SW 1271 (cell line): ENCODE measurements around the gene GRID1.

ENCODE experiments used
- DNase-seq, 2 experiments: peaks; one replicate each; lab custom pipeline; 2025; lab: John Stamatoyannopoulos, UW

GRID1 gene

DNA sequence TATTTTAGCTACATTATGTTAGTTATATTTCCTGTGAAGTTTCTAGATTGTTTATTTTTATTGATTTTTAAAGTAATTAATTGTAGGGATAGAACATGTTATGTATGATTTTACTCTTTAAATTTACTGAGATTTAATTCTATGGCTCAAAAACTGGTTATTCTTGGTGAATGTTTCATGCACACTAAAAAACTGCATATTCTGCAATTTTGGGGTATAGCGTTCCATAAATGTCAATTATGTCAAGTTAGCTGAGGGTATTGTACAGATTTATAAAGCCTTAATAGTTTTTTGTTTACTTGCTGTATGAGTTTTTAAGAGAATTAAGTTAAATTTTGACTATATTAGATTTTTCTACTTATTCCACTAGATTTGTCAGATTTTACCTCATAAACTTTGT lies 669.7 kb downstream of the GRID1 start:
- DNase-seq = no peak

GRCh38 chr10:85682621-85683020 lies 684.0 kb downstream of the GRID1 start:
- no peak for DNase-seq

GRCh38 chr10:85679710-85680109 lies 686.9 kb downstream of the GRID1 start:
- DNase-seq = no peak

DNA sequence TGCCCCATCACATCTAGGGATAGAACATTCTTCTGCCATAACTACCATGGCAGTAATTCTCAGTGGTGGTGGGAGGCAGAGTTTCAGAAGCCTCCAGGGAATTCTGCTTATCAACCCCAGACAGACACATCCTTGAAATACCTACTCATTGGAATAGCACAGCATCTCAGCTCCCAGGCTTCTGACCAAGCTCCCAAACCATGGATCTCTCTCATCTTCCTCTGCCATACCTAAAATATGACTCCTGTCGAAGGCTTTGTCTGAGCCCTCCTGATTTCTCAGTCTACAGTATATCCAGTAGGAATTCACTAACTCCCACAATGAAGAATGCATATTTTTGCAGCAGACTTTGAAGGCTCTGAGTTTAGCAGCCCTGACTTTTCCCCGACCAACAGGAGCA lies 687.5 kb downstream of the GRID1 start:
- no peak for DNase-seq

- DNase-seq = no peak
These were observed 691.7 kb downstream of the GRID1 start for GRCh38 chr10:85674851-85675250.

DNA sequence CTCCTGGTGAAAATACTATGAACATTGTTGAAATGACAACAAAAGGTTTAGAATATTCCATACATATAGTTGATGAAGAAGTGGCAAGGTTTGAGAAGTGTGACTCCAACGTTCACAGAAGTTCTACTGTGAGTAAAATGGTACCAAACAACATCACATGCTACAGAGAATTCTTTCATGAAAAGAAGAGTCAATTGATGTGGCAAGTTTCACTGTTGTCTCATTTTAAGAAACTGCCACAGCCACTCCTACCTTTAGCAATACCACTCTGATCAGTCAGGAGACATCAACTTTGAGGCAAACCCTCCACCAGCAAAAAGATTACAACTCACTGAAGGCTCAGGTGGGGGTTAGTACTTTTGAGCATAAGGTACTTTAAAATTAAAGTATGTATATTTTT lies 693.3 kb downstream of the GRID1 start:
- no peak for DNase-seq

- no peak for DNase-seq
These were observed 695.1 kb downstream of the GRID1 start for GRCh38 chr10:85671530-85671929.

DNA sequence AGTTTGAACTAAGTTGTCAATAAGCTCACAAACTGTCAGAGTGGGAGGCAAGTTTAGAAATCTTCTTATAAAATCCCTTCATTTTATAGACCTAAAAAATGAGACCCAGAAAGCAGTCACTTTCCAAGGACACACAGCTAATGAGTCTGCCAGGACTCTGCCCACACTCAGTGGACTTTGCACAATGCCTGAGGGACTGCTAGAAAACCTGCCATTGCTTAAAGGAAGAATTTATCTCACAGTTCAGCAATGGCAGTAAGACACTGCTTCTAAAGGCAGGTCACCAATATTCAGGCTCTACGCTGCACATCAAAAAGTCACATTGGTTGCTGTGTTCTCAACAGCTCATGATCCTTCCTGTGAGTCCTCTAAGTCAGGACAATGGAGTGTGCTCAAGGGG lies 698.1 kb downstream of the GRID1 start:
- DNase-seq = no peak

DNA sequence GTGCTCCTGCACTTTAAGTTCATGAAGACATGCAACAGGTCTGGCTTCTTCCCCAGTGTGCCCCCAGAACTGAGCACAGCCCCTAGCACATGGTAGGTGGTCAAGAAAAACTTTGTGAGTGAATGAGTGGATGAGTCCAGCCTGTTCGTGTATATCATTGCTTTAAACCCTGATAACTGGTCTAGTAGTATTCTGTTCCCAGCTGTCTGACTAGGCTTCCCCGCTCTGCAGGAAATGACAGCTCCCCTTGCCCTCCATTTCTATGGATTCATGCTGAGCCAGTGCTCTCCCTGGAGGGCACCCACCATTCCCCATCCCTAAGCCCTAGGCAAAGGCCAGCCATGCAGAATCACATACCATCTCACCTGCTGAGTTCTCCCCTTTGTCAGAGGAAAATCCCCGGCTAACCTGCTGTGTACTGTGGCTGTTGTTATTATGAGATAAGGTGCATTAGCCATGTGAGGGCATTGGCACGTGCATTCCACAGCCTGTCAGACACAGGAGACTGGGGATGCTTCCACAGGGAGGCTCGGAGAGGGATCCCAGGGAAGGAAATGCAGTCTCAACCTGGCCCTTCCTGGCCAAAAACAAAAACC lies 698.9 kb downstream of the GRID1 start:
- DNase-seq = no peak

- no peak for DNase-seq
These were observed 699.6 kb downstream of the GRID1 start for GRCh38 chr10:85666987-85667386.

- DNase-seq = no peak
These were observed 700.5 kb downstream of the GRID1 start for GRCh38 chr10:85666102-85666501.

GRCh38 chr10:85665681-85666080 lies 700.9 kb downstream of the GRID1 start:
- no peak for DNase-seq

DNA sequence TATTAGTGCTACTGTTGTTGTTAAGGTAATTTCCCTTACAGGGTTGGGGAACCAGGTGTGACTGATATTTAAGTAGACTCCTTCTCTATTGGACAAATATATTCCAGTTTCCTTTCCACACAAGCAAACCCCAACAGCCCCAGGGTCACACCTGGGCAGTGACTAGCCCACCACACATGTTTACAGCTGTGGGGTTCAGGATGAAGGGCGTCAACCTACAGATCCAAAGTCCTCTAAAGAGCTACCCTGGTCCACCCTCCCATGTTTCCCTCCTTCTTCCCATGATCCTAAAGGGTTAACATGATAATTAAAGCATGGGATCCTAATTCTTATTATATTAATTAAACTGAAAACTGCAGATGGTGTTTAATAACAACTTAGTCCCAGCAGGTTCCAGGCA lies 701.5 kb downstream of the GRID1 start:
- DNase-seq = no peak

DNA sequence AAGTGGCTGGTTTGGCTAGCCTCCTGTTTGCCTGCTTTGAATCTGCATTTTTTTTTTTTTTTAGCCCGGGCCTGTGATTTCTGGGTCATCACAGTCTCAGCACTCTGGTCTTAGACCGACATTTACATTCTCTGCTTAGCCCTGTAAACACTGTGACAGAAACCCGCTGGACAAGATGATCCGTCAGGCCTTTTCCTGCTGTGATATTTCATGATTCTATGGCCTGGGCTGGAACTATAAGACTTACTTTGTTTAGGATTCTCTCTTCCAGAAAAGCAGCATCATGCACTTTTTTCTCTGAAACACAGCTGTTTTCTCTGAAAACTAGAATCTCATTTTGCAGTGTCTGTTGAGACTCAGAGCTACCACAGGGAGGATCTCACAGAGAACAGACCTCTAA lies 705.5 kb downstream of the GRID1 start:
- DNase-seq = no peak

DNA sequence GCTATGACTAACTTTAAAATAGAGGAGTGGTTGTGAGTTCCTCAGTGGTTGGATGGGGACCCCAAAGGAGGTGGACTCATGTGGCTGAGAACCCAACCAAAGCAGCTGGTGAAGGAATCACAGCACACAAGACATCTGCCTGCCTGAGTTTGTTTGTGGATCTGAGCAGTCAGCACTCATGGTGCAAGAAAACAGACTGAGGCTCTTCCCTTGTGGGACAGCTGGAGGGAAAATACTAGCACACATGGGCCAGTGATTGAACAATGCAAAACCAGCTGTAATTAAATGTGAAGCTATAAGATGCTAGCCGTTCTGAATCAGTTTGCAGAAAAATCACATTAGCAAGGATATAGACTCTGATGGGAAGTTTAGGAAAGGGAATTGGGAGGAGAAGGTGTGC lies 707.3 kb downstream of the GRID1 start:
- DNase-seq = no peak

DNA sequence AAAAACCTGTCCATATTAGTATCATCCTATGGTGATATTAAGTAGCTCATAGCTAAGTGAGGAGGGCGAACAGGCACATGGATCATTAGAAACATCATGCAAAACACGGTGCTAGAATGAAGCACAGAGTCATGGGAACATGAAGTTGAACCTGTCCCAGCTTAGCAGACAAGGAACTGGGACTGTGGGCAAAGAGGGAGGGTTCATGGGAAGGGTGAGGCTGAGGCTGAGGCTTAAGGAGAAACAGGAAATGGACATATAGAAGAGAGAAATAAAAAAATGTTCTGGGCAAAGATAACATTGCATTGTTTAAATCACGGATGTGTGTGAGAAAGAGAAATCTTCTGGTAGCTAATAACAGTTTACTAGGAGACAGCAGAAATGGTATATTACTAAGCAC lies 708.1 kb downstream of the GRID1 start:
- no peak for DNase-seq

- no peak for DNase-seq
These were observed 709.0 kb downstream of the GRID1 start for GRCh38 chr10:85657476-85658113.

DNA sequence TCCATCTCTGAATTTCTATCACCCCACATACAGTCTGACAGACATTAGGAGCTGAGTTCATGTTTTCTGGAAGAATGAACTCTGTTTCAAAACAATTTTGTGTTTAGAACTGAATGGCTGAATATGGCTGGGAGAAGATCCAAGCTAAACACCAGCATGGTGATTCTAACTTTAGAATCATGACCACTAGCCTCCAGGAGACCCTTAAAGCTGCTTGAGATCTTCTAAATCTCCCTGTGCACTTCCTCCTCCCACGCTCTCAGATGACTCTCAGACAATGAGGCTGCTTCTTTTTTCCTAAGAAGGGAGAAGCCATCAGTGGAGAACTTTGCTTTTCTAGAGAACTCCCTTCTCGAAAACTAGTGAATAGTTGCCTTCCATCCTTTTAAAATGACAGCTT lies 711.2 kb downstream of the GRID1 start:
- DNase-seq = no peak

- DNase-seq = no peak
These were observed 715.1 kb downstream of the GRID1 start for GRCh38 chr10:85651497-85651882.

GRCh38 chr10:85650791-85651496 lies 715.7 kb downstream of the GRID1 start:
- no peak for DNase-seq

- no peak for DNase-seq
These were observed 717.1 kb downstream of the GRID1 start for GRCh38 chr10:85649461-85649860.

DNA sequence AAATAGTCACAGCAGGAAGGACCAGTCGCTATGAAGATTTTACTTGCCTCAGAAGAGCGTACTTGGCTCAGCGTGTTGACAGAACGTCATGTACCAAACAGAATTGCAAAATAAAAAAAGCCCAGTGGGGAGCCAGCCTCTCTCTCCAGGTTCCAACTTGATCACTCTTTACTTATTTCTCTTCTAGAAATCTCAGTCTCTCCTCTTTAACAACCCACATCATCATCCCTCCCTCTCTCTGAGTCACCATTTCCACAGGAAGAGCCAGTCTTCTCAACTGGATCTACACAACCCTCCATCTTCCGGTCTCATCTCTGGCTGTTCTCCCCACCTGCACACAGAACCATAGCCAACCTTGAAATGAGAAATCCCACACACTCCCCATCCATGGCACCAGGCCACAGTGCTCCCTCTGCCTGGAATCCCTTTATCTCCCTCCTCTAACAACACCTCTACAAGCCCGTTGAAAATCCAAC lies 718.3 kb downstream of the GRID1 start:
- no peak for DNase-seq

GRCh38 chr10:85647741-85648140 lies 718.9 kb downstream of the GRID1 start:
- DNase-seq = no peak
